Left ventricle myocardium inferior (tissue), 1 donor: ENCODE data around the gene FAM89B. TPM values are rescaled to one million over a fixed set of nuclear protein-coding genes. Genes with fewer than 3 reads are reported as not detected.
A peak's percentile ranks its signal among the peaks of the same experiment; 100 is the strongest.

ENCODE experiments used
- DNase-seq: peaks from one replicate; pipeline ENCODE4 v3.0.0-alpha.2; 2020
- H3K27ac ChIP-seq: fragments of 200-600 bp; replicated peaks from 2 replicates; pipeline ENCODE4 v1.8.0; 2021
- H3K27me3 ChIP-seq: fragments of 200-600 bp; 2 replicates; pipeline ENCODE4 v1.8.0; 2021; ENCODE audit warnings: low read depth
- H3K36me3 ChIP-seq: fragments of 200-600 bp; 2 replicates; pipeline ENCODE4 v1.8.0; 2021
- H3K4me1 ChIP-seq: fragments of 200-600 bp; 2 replicates; pipeline ENCODE4 v1.8.0; 2021
- H3K4me3 ChIP-seq: fragments of 200-600 bp; 2 replicates; pipeline ENCODE4 v1.8.0; 2021; ENCODE audit warnings: mild to moderate bottlenecking, moderate library complexity
- H3K9me3 ChIP-seq: fragments of 200-600 bp; replicated peaks from 2 replicates; pipeline ENCODE4 v1.8.0; 2021
- CTCF ChIP-seq: fragments of 200-600 bp; IDR thresholded peaks from 2 replicates; pipeline ENCODE4 v1.8.0; 2021; ENCODE audit warnings: antibody characterized with exemption, mild to moderate bottlenecking, borderline replicate concordance
- intact Hi-C: fragments of 100-400 bp; cut with micrococcal nuclease; formaldehyde crosslinking; loops from one replicate; pipeline ENCODE4 v1.11.0; 2022
- total RNA-seq: library from RNA; stranded (reverse); fragmentation: NEBNext Ultra II Directional; extraction: Animal tissue kit (Norgen Biotek cat#: 25700); gene quantifications from one replicate; pipeline ENCODE4 v1.2.1, GENCODE V29; 2021
- donor health status: DM: no; HTN: yes; CAD: no; lungs with severe emphysema.

Gene FAM89B
- total RNA-seq, 1 donor from 2014 or later = 40.9 TPM

DNA sequence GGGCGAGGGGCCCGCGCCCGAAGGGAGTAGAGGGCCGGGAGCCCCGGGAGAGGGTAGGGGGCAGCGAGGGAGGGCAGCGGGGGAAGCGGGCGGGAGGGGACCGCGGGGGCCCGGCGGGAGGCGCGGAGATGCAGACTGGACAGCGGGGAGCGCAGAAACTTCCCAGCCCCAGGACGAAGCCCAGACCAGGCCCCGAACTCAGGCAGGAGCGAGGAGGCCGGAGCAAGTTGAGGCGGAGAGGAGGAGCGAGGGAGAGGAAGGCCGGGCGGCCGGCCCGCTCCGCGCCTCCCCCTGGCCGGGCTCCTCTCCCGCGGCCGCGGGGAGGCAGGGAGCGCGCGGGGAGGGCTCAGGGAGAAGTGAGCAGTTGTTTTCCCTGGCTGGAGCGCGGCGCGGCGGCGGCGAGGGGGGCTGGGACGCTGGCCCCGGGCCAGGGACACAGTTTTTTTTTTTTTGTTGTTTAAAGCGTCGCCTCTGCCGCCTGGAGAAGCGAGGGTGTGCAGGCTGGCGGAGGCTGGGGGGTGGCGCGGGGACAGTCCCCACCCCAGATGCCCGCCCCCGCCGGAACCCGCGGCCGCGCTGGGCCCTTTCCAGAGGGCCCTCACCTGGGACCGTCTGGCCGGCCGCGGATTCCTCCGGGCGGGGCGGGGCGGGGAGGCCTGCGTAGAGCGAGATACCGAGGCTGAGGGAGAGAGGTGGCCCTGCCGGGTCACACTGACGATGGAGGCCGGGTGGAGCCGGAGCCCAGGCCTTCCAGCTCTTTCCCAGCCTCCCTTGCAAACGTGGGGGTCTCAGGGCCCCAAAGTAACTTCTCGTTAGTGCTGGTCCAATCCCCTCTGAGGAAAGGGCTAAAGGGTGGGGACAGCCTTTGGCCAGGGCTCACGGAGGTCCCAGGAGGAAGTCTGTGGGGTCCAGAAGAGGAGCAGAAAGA lies 14.1 kb upstream of the FAM89B start, which contains the start of gene LTBP3:
TSS of gene LTBP3 (minus strand) at position 358 of the 928 bp plus-strand sequence. CDS start 400 bp downstream, outside the sequence.
- Histone ChIP-seq H3K4me1 (peaks cover 76% of the 10 kb centered on the region), H3K36me3 (peaks cover 7% of the 10 kb centered on the region), H3K27ac (peak within 1 kb of the TSS; percentile 99), H3K9me3 (no peaks in the 10 kb centered on the region), H3K4me3 (peak within 1 kb of the TSS; percentile 79), H3K27me3 (no peaks in the 10 kb centered on the region)
- intact Hi-C loops = no loop called here
- peak; percentile 16 for TF ChIP-seq CTCF
- peak; percentile 87 for DNase-seq

GRCh38 chr11:65558930-65559509 lies 13.3 kb upstream of the FAM89B start:
- intact Hi-C loops = no loop called here
- no peaks in the 10 kb centered on the region for H3K27me3 ChIP-seq
- peak overlapping the region; percentile 99 for H3K27ac ChIP-seq
- H3K4me3 ChIP-seq = peak overlapping the region; percentile 79
- no peak for TF ChIP-seq CTCF
- peak; percentile 76 for DNase-seq
- H3K9me3 ChIP-seq = no peaks in the 10 kb centered on the region
- peaks cover 68% of the 10 kb centered on the region for H3K4me1 ChIP-seq
- peaks cover under 1% of the 10 kb centered on the region for H3K36me3 ChIP-seq

DNA sequence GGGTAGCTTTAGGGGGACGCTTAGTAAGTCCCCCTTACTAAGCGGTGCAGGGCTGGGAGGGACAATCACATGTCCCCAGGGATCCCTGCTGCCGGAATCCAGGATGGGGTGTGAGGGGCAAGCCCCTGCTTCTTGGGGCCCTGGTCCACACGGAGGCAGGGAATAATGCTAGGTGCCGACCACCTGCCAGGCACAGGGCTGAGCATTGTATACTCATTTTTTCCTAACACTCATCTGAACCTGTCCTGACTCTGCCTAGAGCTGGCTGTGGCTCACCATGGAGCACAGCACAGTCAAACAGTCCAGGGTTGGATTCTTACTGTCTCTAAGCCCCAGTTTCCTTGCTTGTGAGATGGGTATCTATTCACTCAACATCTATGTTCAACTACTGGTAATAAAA lies 12.8 kb upstream of the FAM89B start:
- Histone ChIP-seq H3K4me3 (no peak overlapping the region), H3K9me3 (no peaks in the 10 kb centered on the region), H3K27ac (peak overlapping the region; percentile 99), H3K36me3 (no peaks in the 10 kb centered on the region), H3K27me3 (no peaks in the 10 kb centered on the region), H3K4me1 (peaks cover 63% of the 10 kb centered on the region)
- no peak for TF ChIP-seq CTCF
- DNase-seq = no peak
- intact Hi-C loops = no loop called here

- no peak for DNase-seq
- no peak for TF ChIP-seq CTCF
Observed at GRCh38 chr11:65559951-65560537, 12.3 kb upstream of the FAM89B start.

DNA sequence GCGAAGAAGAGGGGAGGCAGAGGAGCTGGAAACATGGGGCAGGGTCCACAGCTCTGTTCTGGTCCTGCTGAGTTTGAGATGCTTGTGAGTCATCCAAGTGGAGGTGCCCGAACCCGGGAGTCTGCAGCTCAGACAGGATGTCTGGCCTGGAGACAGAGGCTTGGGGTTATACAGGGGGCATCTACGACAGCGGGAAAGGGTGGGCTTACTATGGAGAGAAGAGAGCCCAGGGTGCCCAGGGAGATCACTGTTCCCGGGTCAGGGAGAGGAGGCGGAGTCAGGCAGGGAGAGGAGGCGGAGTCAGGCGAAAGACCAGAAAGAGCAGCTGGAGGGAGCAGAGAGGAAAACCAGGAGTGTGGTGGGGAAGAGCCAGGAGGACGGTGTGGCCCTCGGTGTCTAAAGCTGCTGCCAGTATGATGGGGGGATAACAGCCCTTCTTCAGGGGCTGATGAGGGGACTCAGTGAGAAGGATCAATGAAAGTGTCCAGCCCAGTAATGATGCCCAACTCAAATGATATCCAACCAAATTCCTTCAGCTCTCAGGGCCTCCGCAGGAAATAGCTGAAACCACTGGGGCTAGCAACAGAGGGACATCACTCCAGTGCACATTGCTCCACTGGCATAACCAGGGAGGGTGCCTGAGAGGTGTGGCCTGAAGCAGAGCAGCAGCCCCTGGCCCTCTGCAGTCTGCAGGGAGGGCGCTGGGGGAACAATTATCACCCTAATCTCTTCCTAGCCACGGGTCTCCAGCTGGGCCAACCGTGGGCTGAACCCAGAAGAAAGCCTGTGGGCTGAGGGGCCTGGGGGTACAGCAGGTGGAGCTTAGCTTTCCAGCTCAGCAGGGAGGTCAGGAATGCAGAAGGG lies 11.6 kb upstream of the FAM89B start:
- Histone ChIP-seq H3K9me3 (no peaks in the 10 kb centered on the region), H3K4me1 (peaks cover 51% of the 10 kb centered on the region), H3K27me3 (no peaks in the 10 kb centered on the region), H3K36me3 (no peaks in the 10 kb centered on the region), H3K27ac (peak overlapping the region; percentile 99), H3K4me3 (no peak overlapping the region)
- no peak for TF ChIP-seq CTCF
- intact Hi-C loops = no loop called here
- peak; percentile 70 for DNase-seq

More at GRCh38 chr11:65559951-65560537, 12.3 kb upstream of the FAM89B start:
- Histone ChIP-seq H3K4me1 (peaks cover 58% of the 10 kb centered on the region), H3K27ac (peak overlapping the region; percentile 99), H3K36me3 (no peaks in the 10 kb centered on the region), H3K4me3 (no peak overlapping the region), H3K9me3 (no peaks in the 10 kb centered on the region), H3K27me3 (no peaks in the 10 kb centered on the region)
- intact Hi-C loops = no loop called here
